ENCODE measurements around the gene MRGPRG. TPM values are rescaled to one million over a fixed set of nuclear protein-coding genes. Genes with fewer than 3 reads are reported as not detected.

The MRGPRG gene
- total and polyA plus RNA-seq, 7 experiments from 2014 or later, result not detected

DNA sequence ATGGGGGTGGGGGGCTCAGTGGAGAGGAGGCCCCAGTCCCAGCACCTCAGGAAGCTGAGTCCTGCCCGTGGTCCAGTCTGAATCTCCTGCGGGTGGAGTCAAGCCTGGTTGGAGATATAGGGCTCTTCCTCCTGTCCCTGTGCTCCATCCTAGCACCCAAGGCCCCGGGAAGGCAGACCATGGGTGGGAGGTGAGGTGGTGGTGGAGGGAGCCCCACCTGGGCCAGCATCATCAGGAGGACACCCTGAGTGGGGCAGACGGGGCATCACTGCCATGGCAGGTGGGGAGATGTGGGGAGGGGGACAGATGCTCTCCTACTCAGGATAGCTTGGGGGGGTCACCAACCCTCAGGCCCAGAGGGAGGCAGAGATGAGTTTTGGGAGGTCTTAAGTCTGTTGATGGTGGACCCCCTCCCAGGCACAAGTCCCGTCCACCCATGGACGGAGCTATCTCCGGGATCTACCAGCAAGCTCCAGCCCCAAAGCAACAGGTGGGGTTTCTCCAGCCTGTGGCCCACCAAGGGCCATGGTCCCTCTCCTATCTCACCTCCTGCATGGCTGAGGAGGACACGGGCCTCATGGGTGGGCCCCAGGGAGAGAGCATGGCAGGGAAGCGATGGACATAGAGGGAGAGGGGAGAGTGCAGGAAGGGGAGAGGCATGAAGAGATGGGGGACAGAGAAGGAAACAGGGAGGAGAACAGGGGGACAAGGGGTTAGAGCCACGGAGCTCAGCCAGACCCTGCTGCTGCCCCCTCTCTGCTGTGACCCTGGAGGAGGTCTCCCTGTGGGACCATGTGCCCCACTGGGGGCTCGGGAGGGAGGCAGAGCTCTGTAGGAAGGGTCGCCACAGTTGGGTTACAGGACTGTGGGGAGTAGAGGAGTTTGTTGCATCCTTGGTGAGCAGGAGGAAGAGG is 12.3 kb upstream of the MRGPRG start:
- Mint-ChIP-seq H3K9me3 (no peaks in the 10 kb centered on the region), H3K27me3 (peaks cover 0 to 8% (median 4%) of the 10 kb centered on the region in 5 donors), H3K4me3 (no peak overlapping the region), H3K4me1 (no peaks in the 10 kb centered on the region), H3K36me3 (no peaks in the 10 kb centered on the region), H3K27ac (no peak overlapping the region)
- Histone ChIP-seq H3K36me3 (ENCODE audit: control insufficient read depth in 2 of 3, insufficient read depth in 3 of 3, low read length in 3 of 3) (no peaks in the 10 kb centered on the region), H3K4me3 (ENCODE audit: low read length) (no peak overlapping the region), H3K4me1 (ENCODE audit: control insufficient read depth in 2 of 2, insufficient read depth in 2 of 2, low read length in 2 of 2) (no peaks in the 10 kb centered on the region), H3K27me3 (ENCODE audit: control insufficient read depth in 2 of 2, insufficient read depth in 2 of 2, low read length in 2 of 2) (no peaks in the 10 kb centered on the region), H3K9me3 (ENCODE audit: control insufficient read depth in 2 of 3, low read length in 3 of 3) (no peaks in the 10 kb centered on the region), H3K27ac (ENCODE audit: low read depth, low read length) (no peak overlapping the region)
- no peak for DNase-seq
- intact Hi-C loops (cut with micrococcal nuclease), result no loop called here
- no peak for ATAC-seq
- POLR2A ChIA-PET, result no interaction called here
- CTCF ChIA-PET, result no interaction called here

DNA sequence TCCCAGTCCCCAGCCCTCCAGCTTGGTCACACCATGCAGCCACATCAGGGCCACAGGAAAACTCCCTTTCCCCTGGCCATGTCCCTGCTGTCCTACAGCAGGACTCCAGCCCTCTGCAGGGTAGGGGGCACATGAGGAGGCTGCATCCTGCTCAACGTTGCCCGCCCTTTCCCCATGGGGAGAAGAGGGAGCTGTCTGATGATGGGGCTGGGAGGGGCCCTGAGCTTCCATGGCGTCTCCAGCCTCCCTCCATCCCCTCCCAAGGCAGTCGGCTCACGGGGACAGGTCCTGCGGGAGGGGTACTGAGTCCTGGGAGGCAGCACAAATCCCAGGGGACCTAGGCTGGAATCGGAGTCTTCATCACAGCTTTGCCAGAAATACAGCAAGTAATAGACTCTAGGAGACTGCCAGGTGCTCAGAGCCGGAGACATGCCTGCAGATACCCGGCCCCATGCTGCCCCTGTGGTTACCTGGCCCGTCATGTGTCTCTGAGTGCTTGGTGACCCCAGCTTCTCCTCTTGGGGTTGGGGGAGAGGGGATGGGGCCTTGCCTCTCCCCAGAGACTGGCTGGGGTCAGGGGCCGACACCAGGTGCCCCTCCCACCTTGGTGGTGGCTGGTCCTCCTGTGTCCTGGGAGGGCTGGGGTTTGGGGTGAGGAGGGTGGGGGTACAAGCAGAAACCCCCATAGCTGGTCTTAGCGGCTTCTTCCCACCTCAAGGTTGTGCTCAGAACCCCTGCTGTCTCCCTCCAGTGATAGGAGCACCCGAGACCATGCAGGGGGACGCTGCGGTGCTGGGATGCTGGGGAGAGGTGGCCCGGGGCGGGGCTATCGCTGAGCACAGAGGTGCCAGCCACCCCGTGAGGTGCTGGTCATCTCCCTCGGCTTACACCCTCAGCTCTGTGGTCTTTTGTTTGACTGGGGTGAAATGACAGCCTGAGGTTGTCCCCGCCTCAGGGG is 11.3 kb upstream of the MRGPRG start:
- Histone ChIP-seq H3K36me3 (ENCODE audit: control insufficient read depth in 2 of 3, insufficient read depth in 3 of 3, low read length in 3 of 3) (no peaks in the 10 kb centered on the region), H3K27me3 (ENCODE audit: control insufficient read depth in 2 of 2, insufficient read depth in 2 of 2, low read length in 2 of 2) (no peaks in the 10 kb centered on the region), H3K4me1 (ENCODE audit: control insufficient read depth in 2 of 2, insufficient read depth in 2 of 2, low read length in 2 of 2) (no peaks in the 10 kb centered on the region), H3K9me3 (ENCODE audit: control insufficient read depth in 2 of 3, low read length in 3 of 3) (no peaks in the 10 kb centered on the region), H3K4me3 (ENCODE audit: low read length) (no peak overlapping the region), H3K27ac (ENCODE audit: low read depth, low read length) (no peak overlapping the region)
- DNase-seq (no peak), ATAC-seq (no peak)
- ChIA-PET CTCF (no interaction called here), POLR2A (no interaction called here)
- Mint-ChIP-seq H3K27ac (no peak overlapping the region), H3K27me3 (peaks cover 0 to 8% (median 4%) of the 10 kb centered on the region in 5 donors), H3K4me3 (no peak overlapping the region), H3K9me3 (no peaks in the 10 kb centered on the region), H3K4me1 (no peaks in the 10 kb centered on the region), H3K36me3 (no peaks in the 10 kb centered on the region)
- intact Hi-C loops (cut with micrococcal nuclease), result no loop called here

DNA sequence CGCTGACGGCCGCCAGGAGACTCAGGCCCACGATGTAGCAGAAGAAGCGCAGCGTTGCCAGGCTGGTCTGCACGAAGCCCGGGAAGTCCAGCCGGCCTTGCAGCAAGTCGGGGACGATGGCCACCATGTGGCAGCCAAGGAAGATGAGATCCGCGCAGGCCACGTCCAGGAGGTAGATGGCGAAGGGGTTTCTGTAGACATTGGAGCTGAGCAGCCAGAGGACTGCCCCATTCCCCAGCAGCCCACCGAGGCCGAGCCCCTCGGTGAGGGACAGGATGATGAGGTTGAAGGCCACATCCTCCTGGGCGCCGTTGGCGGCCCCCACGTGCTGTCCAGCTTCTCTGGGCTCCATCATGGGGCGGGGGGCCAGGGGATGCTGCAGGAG is 9.8 kb upstream of the MRGPRG start:
- intact Hi-C loops (cut with micrococcal nuclease), result no loop called here
- H3K27ac ChIP-seq (ENCODE audit: low read depth, low read length), result no peak overlapping the region
- no peaks in the 10 kb centered on the region for H3K27me3 ChIP-seq (ENCODE audit: control insufficient read depth in 2 of 2, insufficient read depth in 2 of 2, low read length in 2 of 2)
- peaks cover 0 to 3% (median under 1%) of the 10 kb centered on the region in 7 donors for H3K4me1 Mint-ChIP-seq
- no peak overlapping the region for H3K27ac Mint-ChIP-seq
- ChIA-PET CTCF (no interaction called here), POLR2A (no interaction called here)
- no peak overlapping the region for H3K4me3 ChIP-seq (ENCODE audit: low read length)
- H3K36me3 Mint-ChIP-seq, result no peaks in the 10 kb centered on the region
- H3K4me1 ChIP-seq (ENCODE audit: control insufficient read depth in 2 of 2, insufficient read depth in 2 of 2, low read length in 2 of 2), result no peaks in the 10 kb centered on the region
- no peaks in the 10 kb centered on the region for H3K9me3 Mint-ChIP-seq
- no peak for DNase-seq
- no peak overlapping the region for H3K4me3 Mint-ChIP-seq
- peaks cover 0 to 15% (median 2%) of the 10 kb centered on the region in 5 donors for H3K27me3 Mint-ChIP-seq
- H3K9me3 ChIP-seq (ENCODE audit: control insufficient read depth in 2 of 3, low read length in 3 of 3), result no peaks in the 10 kb centered on the region
- no peak for ATAC-seq
- H3K36me3 ChIP-seq (ENCODE audit: control insufficient read depth in 2 of 3, insufficient read depth in 3 of 3, low read length in 3 of 3), result no peaks in the 10 kb centered on the region

DNA sequence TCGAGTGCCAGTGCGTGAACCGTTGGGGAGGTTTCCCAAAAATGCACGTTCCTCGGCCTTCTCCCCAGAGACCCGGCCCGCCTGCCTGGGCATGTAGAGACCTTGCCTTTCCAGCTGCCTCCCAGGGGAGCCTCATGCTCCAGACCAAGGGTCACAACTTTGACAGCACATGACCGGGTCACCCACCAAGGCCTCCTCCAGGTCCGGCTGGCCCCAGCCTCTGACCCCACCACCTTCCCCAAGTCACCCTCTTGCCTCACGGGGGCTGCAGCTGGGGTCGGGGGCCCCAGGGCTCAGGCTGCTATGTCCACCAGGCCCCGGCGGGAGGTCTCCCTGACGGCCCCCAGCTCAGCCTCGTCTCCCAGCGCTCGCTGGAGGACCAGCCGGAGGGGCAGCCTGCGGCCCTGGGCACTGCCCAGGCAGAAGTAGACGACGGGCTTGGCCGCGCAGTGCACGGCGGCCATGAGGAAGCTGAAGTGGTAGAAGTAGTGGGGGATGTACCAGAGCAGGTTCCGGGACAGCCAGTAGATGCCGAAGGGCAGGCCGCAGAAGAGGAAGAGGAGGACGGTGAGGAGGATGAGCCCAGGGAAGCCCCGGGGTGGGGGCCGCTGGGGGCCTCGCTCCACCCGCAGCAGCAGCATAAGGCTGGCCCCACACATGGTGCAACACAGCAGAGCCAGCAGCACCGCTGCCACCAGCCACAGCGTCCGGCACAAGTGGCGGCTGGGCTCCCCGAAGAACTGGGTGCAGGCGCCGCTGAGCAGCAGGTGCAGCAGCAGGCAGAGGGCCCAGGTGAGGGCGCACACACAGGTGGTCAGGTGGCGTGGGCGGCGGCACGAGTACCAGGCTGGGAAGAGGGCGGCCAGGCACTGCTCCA is 9.2 kb upstream of the MRGPRG start:
- no peaks in the 10 kb centered on the region for H3K27me3 ChIP-seq (ENCODE audit: control insufficient read depth in 2 of 2, insufficient read depth in 2 of 2, low read length in 2 of 2)

DNA sequence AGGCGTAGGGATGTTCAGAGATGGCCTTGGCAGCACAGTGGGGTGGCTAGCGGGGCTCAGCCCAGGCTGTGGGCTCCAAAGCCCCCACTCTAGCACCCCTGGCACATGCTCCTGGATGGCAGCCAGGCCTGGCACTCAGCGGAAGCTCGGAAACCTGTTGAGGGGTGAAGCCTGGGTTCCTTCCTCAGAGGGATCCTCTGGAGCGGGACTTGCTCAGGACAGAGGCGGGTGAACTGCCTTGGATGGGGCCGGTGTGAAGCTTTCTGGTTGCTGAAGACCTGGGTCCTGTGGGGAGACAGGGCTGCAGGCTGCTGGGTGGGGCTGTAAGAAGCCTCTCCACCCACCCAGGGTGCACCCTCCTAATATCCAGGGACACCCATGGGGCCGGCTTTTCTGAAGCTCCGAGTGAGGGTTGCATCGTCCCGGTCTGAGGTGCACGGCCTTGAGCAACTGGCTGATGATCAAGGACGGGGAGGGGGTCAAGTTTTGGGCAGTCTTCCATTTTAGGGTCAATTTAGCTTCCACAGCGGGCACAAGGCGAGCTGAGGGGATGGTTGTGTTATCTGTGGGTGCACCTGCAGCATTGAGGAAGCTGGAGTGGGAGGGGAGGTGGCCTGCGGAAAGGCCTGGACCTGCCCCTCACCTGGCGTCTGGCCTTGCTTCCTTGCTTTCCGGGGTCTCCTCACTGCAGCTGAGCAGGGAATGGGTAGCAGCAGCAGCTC is 8.4 kb upstream of the MRGPRG start:
- ChIA-PET CTCF (no interaction called here), POLR2A (no interaction called here)
- Histone ChIP-seq H3K4me1 (ENCODE audit: control insufficient read depth in 2 of 2, insufficient read depth in 2 of 2, low read length in 2 of 2) (no peaks in the 10 kb centered on the region), H3K27me3 (ENCODE audit: control insufficient read depth in 2 of 2, insufficient read depth in 2 of 2, low read length in 2 of 2) (no peaks in the 10 kb centered on the region), H3K27ac (ENCODE audit: low read depth, low read length) (no peak overlapping the region), H3K36me3 (ENCODE audit: control insufficient read depth in 2 of 3, insufficient read depth in 3 of 3, low read length in 3 of 3) (no peaks in the 10 kb centered on the region), H3K4me3 (ENCODE audit: low read length) (no peak overlapping the region), H3K9me3 (ENCODE audit: control insufficient read depth in 2 of 3, low read length in 3 of 3) (no peaks in the 10 kb centered on the region)
- Mint-ChIP-seq H3K4me3 (no peak overlapping the region), H3K27me3 (peaks cover 0 to 19% (median 7%) of the 10 kb centered on the region in 5 donors), H3K36me3 (no peaks in the 10 kb centered on the region), H3K27ac (no peak overlapping the region), H3K4me1 (peaks cover 3 to 12% (median 9%) of the 10 kb centered on the region in 7 donors), H3K9me3 (no peaks in the 10 kb centered on the region)
- intact Hi-C loops (cut with micrococcal nuclease), result no loop called here
- ATAC-seq (no peak), DNase-seq (no peak)

More for the DNA sequence above, 9.2 kb upstream of the MRGPRG start:
- peaks cover 0 to 19% (median 4%) of the 10 kb centered on the region in 5 donors for H3K27me3 Mint-ChIP-seq
- H3K4me3 ChIP-seq (ENCODE audit: low read length), result no peak overlapping the region
- H3K4me1 Mint-ChIP-seq, result peaks cover under 1 to 9% (median 6%) of the 10 kb centered on the region in 7 donors
- no peak overlapping the region for H3K4me3 Mint-ChIP-seq
- no peaks in the 10 kb centered on the region for H3K9me3 Mint-ChIP-seq
- no peak for ATAC-seq
- H3K36me3 Mint-ChIP-seq, result no peaks in the 10 kb centered on the region
- intact Hi-C loops (cut with micrococcal nuclease), result no loop called here
- H3K27ac ChIP-seq (ENCODE audit: low read depth, low read length), result no peak overlapping the region
- no peaks in the 10 kb centered on the region for H3K4me1 ChIP-seq (ENCODE audit: control insufficient read depth in 2 of 2, insufficient read depth in 2 of 2, low read length in 2 of 2)
- no peak overlapping the region for H3K27ac Mint-ChIP-seq
- POLR2A ChIA-PET, result no interaction called here
- H3K36me3 ChIP-seq (ENCODE audit: control insufficient read depth in 2 of 3, insufficient read depth in 3 of 3, low read length in 3 of 3), result no peaks in the 10 kb centered on the region
- no peaks in the 10 kb centered on the region for H3K9me3 ChIP-seq (ENCODE audit: control insufficient read depth in 2 of 3, low read length in 3 of 3)
- CTCF ChIA-PET, result interaction anchor here (0.6 kb wide), 1 partner anchor 8 kb away, joined by 5 read pairs; no protein-coding TSS in a partner anchor
- no peak for DNase-seq
